Dendritic cell treated with granulocyte-macrophage colony-stimulating factor and Interleukin-4, amounts not matched to agents 40 ng/mL and 50 ng/mL, for 4 days (primary cell): ENCODE results near the gene MAD1L1.
A peak's percentile ranks its signal among the peaks of the same experiment; 100 is the strongest.

Experiments
- H3K27ac Mint-ChIP-seq: one replicate; pipeline ENCODE4 v1.8.0; 2022; ENCODE audit warnings: mild to moderate bottlenecking, mixed read lengths
- H3K27me3 Mint-ChIP-seq: one replicate; pipeline ENCODE4 v1.8.0; 2022; ENCODE audit warnings: mild to moderate bottlenecking, mixed read lengths
- H3K36me3 Mint-ChIP-seq: one replicate; pipeline ENCODE4 v1.8.0; 2022; ENCODE audit warnings: low read depth, mixed read lengths
- H3K4me1 Mint-ChIP-seq: one replicate; pipeline ENCODE4 v1.8.0; 2022; ENCODE audit warnings: low read depth, mixed read lengths
- H3K4me3 Mint-ChIP-seq: one replicate; pipeline ENCODE4 v1.8.0; 2022; ENCODE audit warnings: mild to moderate bottlenecking, moderate library complexity, mixed read lengths
- H3K9me3 Mint-ChIP-seq: one replicate; pipeline ENCODE4 v1.8.0; 2022; ENCODE audit warnings: mixed read lengths
- intact Hi-C: fragments of 100-400 bp; cut with micrococcal nuclease; formaldehyde crosslinking; loops from one replicate; pipeline ENCODE4 v1.15.0; 2022

The MAD1L1 gene

GRCh38 chr7:2075811-2076210 lies 156.9 kb downstream of the MAD1L1 start:
- Mint-ChIP-seq H3K36me3 (peaks cover 66% of the 10 kb centered on the region), H3K27ac (no peak overlapping the region), H3K4me3 (no peak overlapping the region), H3K4me1 (peaks cover 25% of the 10 kb centered on the region), H3K27me3 (no peaks in the 10 kb centered on the region), H3K9me3 (no peaks in the 10 kb centered on the region)
- intact Hi-C loops, result no loop called here

GRCh38 chr7:2074691-2075090 lies 158.1 kb downstream of the MAD1L1 start:
- Mint-ChIP-seq H3K4me1 (peaks cover 31% of the 10 kb centered on the region), H3K27ac (no peak overlapping the region), H3K4me3 (no peak overlapping the region), H3K27me3 (no peaks in the 10 kb centered on the region), H3K9me3 (no peaks in the 10 kb centered on the region), H3K36me3 (peaks cover 62% of the 10 kb centered on the region)
- intact Hi-C loops, result no loop called here

GRCh38 chr7:2072798-2073197 lies 159.9 kb downstream of the MAD1L1 start:
- Mint-ChIP-seq H3K4me3 (no peak overlapping the region), H3K4me1 (peaks cover 39% of the 10 kb centered on the region), H3K27me3 (no peaks in the 10 kb centered on the region), H3K9me3 (no peaks in the 10 kb centered on the region), H3K36me3 (peaks cover 64% of the 10 kb centered on the region), H3K27ac (no peak overlapping the region)
- intact Hi-C loops, result no loop called here

- Mint-ChIP-seq H3K27ac (no peak overlapping the region), H3K4me1 (peaks cover 40% of the 10 kb centered on the region)
Measured at GRCh38 chr7:2072042-2072441, 160.7 kb downstream of the MAD1L1 start.

GRCh38 chr7:2071133-2071832 lies 161.5 kb downstream of the MAD1L1 start:
- Mint-ChIP-seq H3K27ac (no peak overlapping the region), H3K4me3 (no peak overlapping the region), H3K27me3 (no peaks in the 10 kb centered on the region), H3K9me3 (no peaks in the 10 kb centered on the region), H3K36me3 (peaks cover 64% of the 10 kb centered on the region), H3K4me1 (peaks cover 47% of the 10 kb centered on the region)
- intact Hi-C loops, result no loop called here

More at GRCh38 chr7:2072042-2072441, 160.7 kb downstream of the MAD1L1 start:
- Mint-ChIP-seq H3K27me3 (no peaks in the 10 kb centered on the region), H3K9me3 (no peaks in the 10 kb centered on the region), H3K4me3 (no peak overlapping the region), H3K36me3 (peaks cover 65% of the 10 kb centered on the region)
- intact Hi-C loops, result no loop called here

GRCh38 chr7:2070151-2070763 lies 162.5 kb downstream of the MAD1L1 start:
- peak overlapping the region; percentile 52 for H3K27ac Mint-ChIP-seq
- peaks cover 65% of the 10 kb centered on the region for H3K36me3 Mint-ChIP-seq
- H3K27me3 Mint-ChIP-seq, result no peaks in the 10 kb centered on the region
- H3K4me1 Mint-ChIP-seq, result peaks cover 43% of the 10 kb centered on the region
- intact Hi-C loops, result no loop called here
- H3K9me3 Mint-ChIP-seq, result no peaks in the 10 kb centered on the region
- H3K4me3 Mint-ChIP-seq, result no peak overlapping the region

- H3K36me3 Mint-ChIP-seq, result peaks cover 67% of the 10 kb centered on the region
- no peaks in the 10 kb centered on the region for H3K9me3 Mint-ChIP-seq
- peaks cover 37% of the 10 kb centered on the region for H3K4me1 Mint-ChIP-seq
- peak overlapping the region; percentile 52 for H3K27ac Mint-ChIP-seq
- intact Hi-C loops, result no loop called here
- H3K27me3 Mint-ChIP-seq, result no peaks in the 10 kb centered on the region
- H3K4me3 Mint-ChIP-seq, result no peak overlapping the region
Measured at GRCh38 chr7:2069472-2069860, 163.3 kb downstream of the MAD1L1 start.

GRCh38 chr7:2068693-2069471 lies 163.9 kb downstream of the MAD1L1 start:
- Mint-ChIP-seq H3K27ac (peak overlapping the region; percentile 52), H3K9me3 (no peaks in the 10 kb centered on the region), H3K27me3 (no peaks in the 10 kb centered on the region), H3K4me3 (no peak overlapping the region), H3K36me3 (peaks cover 67% of the 10 kb centered on the region), H3K4me1 (peaks cover 43% of the 10 kb centered on the region)
- intact Hi-C loops, result no loop called here

GRCh38 chr7:2066251-2066919 lies 166.4 kb downstream of the MAD1L1 start:
- Mint-ChIP-seq H3K36me3 (peaks cover 69% of the 10 kb centered on the region), H3K9me3 (no peaks in the 10 kb centered on the region), H3K4me1 (peaks cover 63% of the 10 kb centered on the region), H3K27ac (no peak overlapping the region), H3K4me3 (no peak overlapping the region), H3K27me3 (no peaks in the 10 kb centered on the region)
- intact Hi-C loops, result no loop called here

GRCh38 chr7:2065528-2065927 lies 167.2 kb downstream of the MAD1L1 start:
- Mint-ChIP-seq H3K4me1 (peaks cover 56% of the 10 kb centered on the region), H3K9me3 (peaks cover 3% of the 10 kb centered on the region), H3K36me3 (peaks cover 73% of the 10 kb centered on the region), H3K27ac (no peak overlapping the region), H3K27me3 (no peaks in the 10 kb centered on the region), H3K4me3 (no peak overlapping the region)
- intact Hi-C loops, result no loop called here

- Mint-ChIP-seq H3K9me3 (peaks cover 11% of the 10 kb centered on the region), H3K4me1 (peaks cover 46% of the 10 kb centered on the region), H3K27me3 (no peaks in the 10 kb centered on the region), H3K4me3 (no peak overlapping the region), H3K27ac (peak overlapping the region; percentile 55), H3K36me3 (peaks cover 83% of the 10 kb centered on the region)
- intact Hi-C loops, result no loop called here
Measured at GRCh38 chr7:2063563-2064260, 169.0 kb downstream of the MAD1L1 start.

- peaks cover 43% of the 10 kb centered on the region for H3K4me1 Mint-ChIP-seq
- H3K36me3 Mint-ChIP-seq, result peaks cover 76% of the 10 kb centered on the region
- H3K27me3 Mint-ChIP-seq, result no peaks in the 10 kb centered on the region
- intact Hi-C loops, result no loop called here
- H3K27ac Mint-ChIP-seq, result no peak overlapping the region
- H3K9me3 Mint-ChIP-seq, result peaks cover 11% of the 10 kb centered on the region
- H3K4me3 Mint-ChIP-seq, result no peak overlapping the region
Measured at GRCh38 chr7:2062648-2063047, 170.1 kb downstream of the MAD1L1 start.

- H3K27ac Mint-ChIP-seq, result no peak overlapping the region
- H3K4me1 Mint-ChIP-seq, result peaks cover 46% of the 10 kb centered on the region
- no peaks in the 10 kb centered on the region for H3K27me3 Mint-ChIP-seq
- H3K36me3 Mint-ChIP-seq, result peaks cover 60% of the 10 kb centered on the region
- H3K4me3 Mint-ChIP-seq, result no peak overlapping the region
- intact Hi-C loops, result no loop called here
- peaks cover 11% of the 10 kb centered on the region for H3K9me3 Mint-ChIP-seq
Measured at GRCh38 chr7:2060701-2061100, 172.0 kb downstream of the MAD1L1 start.
